B cell (primary cell): Measurements from ENCODE around the gene HLA-A. TPM values are rescaled to one million over a fixed set of nuclear protein-coding genes. Genes with fewer than 3 reads are reported as not detected.

Experiments
- ATAC-seq: fragments of 200-7000 bp; cut with Tn5 transposase; one replicate; pipeline ENCODE4 v1.10.0; 2021; ENCODE audit warnings: low read depth, mild to moderate bottlenecking, moderate number of reproducible peaks, moderate library complexity
- CTCF ChIA-PET: fragments of 350-600 bp; sonication (Branson Sonifier 250); formaldehyde crosslinking; loops from one replicate; lab custom pipeline; 2021; ENCODE audit warnings: antibody characterized with exemption, inconsistent platforms; lab: Charles Lee
- POLR2A ChIA-PET: fragments of 350-600 bp; sonication (Branson Sonifier 250); formaldehyde crosslinking; loops from one replicate; lab custom pipeline; 2021; ENCODE audit warnings: antibody characterized with exemption; lab: Charles Lee
- DNase-seq: peaks from one replicate; pipeline ENCODE4 v3.0.0; 2013
- H2AFZ ChIP-seq: 2 replicates; pipeline ENCODE4 v1.6.1; 2012; ENCODE audit warnings: mild to moderate bottlenecking, low read depth, low read length; ENCODE audit not compliant: insufficient read depth, poor library complexity, severe bottlenecking
- H3K27ac ChIP-seq, 2 donors: 1 replicate in 1 of 2; 2 replicates in 1 of 2; pipeline ENCODE4 v1.5.1; 2012 to 2013; ENCODE audit warnings: low read length in 2 of 2, mild to moderate bottlenecking in 2 of 2, moderate library complexity in 1 of 2
- H3K27me3 ChIP-seq, 4 experiments: fragments of 200-600 bp in 1 of 4; sonication (generic) in 1 of 4; replicated peaks in 1 of 4; 1 replicate in 2 of 4; 2 replicates in 2 of 4; pipeline versions ENCODE4 v1.6.1 to v1.7.0; 2013 to 2016; ENCODE audit warnings: low read length in 3 of 4, mild to moderate bottlenecking in 2 of 4, mixed read lengths in 1 of 4, moderate library complexity in 1 of 4; ENCODE audit not compliant: insufficient read depth in 4 of 4, control insufficient read depth in 3 of 4; ENCODE audit errors: control extremely low read depth in 1 of 4
- H3K36me3 ChIP-seq, 2 experiments: replicated peaks in 1 of 2; 1 replicate in 1 of 2; 2 replicates in 1 of 2; pipeline versions ENCODE4 v1.6.1 to v1.7.1; 2013; ENCODE audit warnings: low read length in 1 of 2; ENCODE audit not compliant: insufficient read depth in 2 of 2, control insufficient read depth in 1 of 2; ENCODE audit errors: control extremely low read depth in 1 of 2, extremely low read depth in 1 of 2
- H3K4me1 ChIP-seq, 2 donors: fragments of 200-600 bp in 1 of 2; sonication (generic) in 1 of 2; 1 replicate in 1 of 2; 2 replicates in 1 of 2; pipeline versions ENCODE4 v1.5.1 to v1.6.1; 2013 to 2017; ENCODE audit warnings: low read length in 2 of 2; ENCODE audit not compliant: control insufficient read depth in 2 of 2, insufficient read depth in 2 of 2
- H3K4me2 ChIP-seq: replicated peaks from 2 replicates; pipeline ENCODE3; 2012; ENCODE audit warnings: mild to moderate bottlenecking, low read depth, low read length; ENCODE audit not compliant: poor library complexity, severe bottlenecking
- H3K4me3 ChIP-seq, 5 experiments: fragments of 200-600 bp in 1 of 5; sonication (generic) in 1 of 5; 1 replicate in 3 of 5; 2 replicates in 2 of 5; pipeline versions ENCODE4 v1.5.1 to v1.7.0; 2011 to 2016; ENCODE audit warnings: low read length in 4 of 5, mild to moderate bottlenecking in 4 of 5, low read depth in 2 of 5, control low read depth in 1 of 5, moderate library complexity in 1 of 5; ENCODE audit not compliant: insufficient read depth in 1 of 5; ENCODE audit errors: control extremely low read depth in 1 of 5, extremely low read depth in 1 of 5
- H3K79me2 ChIP-seq: fragments of 200-600 bp; sonication (generic); one replicate; pipeline ENCODE4 v1.6.0; 2016; ENCODE audit warnings: low read length; ENCODE audit not compliant: control insufficient read depth, insufficient read depth
- H3K9ac ChIP-seq: fragments of 200-600 bp; sonication (generic); 2 replicates; pipeline ENCODE4 v1.6.1; 2017; ENCODE audit warnings: mild to moderate bottlenecking, low read length, moderate library complexity
- H3K9me3 ChIP-seq, 3 donors: one replicate each; pipeline versions ENCODE4 v1.6.1 to v1.7.1; 2013; ENCODE audit warnings: low read length in 2 of 3; ENCODE audit not compliant: control insufficient read depth in 2 of 3, insufficient read depth in 1 of 3; ENCODE audit errors: control extremely low read depth in 1 of 3
- H4K20me1 ChIP-seq: 2 replicates; pipeline ENCODE4 v1.6.0; 2012; ENCODE audit warnings: mild to moderate bottlenecking, low read length; ENCODE audit not compliant: insufficient read depth, control insufficient read depth, poor library complexity, severe bottlenecking
- H3K27ac Mint-ChIP-seq: one replicate; pipeline ENCODE4 v1.8.0; 2021; ENCODE audit warnings: mixed read lengths
- H3K27me3 Mint-ChIP-seq: one replicate; pipeline ENCODE4 v1.8.0; 2021; ENCODE audit warnings: mixed read lengths
- H3K4me1 Mint-ChIP-seq: one replicate; pipeline ENCODE4 v1.8.0; 2021; ENCODE audit warnings: mixed read lengths
- H3K4me3 Mint-ChIP-seq: one replicate; pipeline ENCODE4 v1.8.0; 2021; ENCODE audit warnings: mixed read lengths
- H3K9me3 Mint-ChIP-seq: one replicate; pipeline ENCODE4 v1.8.0; 2022; ENCODE audit warnings: mixed read lengths; ENCODE audit not compliant: insufficient read depth
- CTCF ChIP-seq: fragments of 200-600 bp; IDR thresholded peaks from one replicate; pipeline ENCODE4 v1.8.0; 2022; ENCODE audit warnings: antibody characterized with exemption, mild to moderate bottlenecking
- EZH2 ChIP-seq: IDR thresholded peaks from 2 replicates; pipeline ENCODE4 v1.6.1; 2012; ENCODE audit warnings: borderline replicate concordance, low read depth, mild to moderate bottlenecking, moderate library complexity, low read length; ENCODE audit not compliant: insufficient read depth, poor library complexity, severe bottlenecking
- WGBS: methylation state at CpG from one replicate; pipeline ENCODE4 v1.1.5; 2013; ENCODE audit warnings: missing lambda C conversion rate; ENCODE audit not compliant: insufficient coverage; 5-methylcytosine and 5-hydroxymethylcytosine counted together
- intact Hi-C: fragments of 100-400 bp; cut with micrococcal nuclease; formaldehyde crosslinking; loops from one replicate; pipeline ENCODE4 v1.10.0; 2022
- polyA plus RNA-seq: library from polyadenylated mRNA; depleted of rRNA; stranded (reverse); fragments of >200 nt; gene quantifications from 2 replicates; pipeline ENCODE4 v1.2.3, GENCODE V29; 2012
- total RNA-seq, 2 donors: library from RNA; stranded (reverse); fragments of 120-200 nt in 1 of 2; gene quantifications; 1 replicate in 1 of 2; 2 replicates in 1 of 2; pipeline versions ENCODE4 v1.2.3 to v1.2.4, GENCODE V29; 2013 to 2022

HLA-A gene
- total and polyA plus RNA-seq, 2 donors (not counting 1 experiment from before 2014, with no cell fraction given) = 1,607 to 2,454 TPM

GRCh38 chr6:29976253-29976587, 33.9 kb downstream of the HLA-A start:
- H3K4me1 Mint-ChIP-seq = peaks cover 34% of the 10 kb centered on the region
- TF ChIP-seq EZH2 = no peak
- TF ChIP-seq CTCF = no peak
- Histone ChIP-seq H3K79me2 (no peaks in the 10 kb centered on the region), H4K20me1 (no peaks in the 10 kb centered on the region), H3K27me3 (peaks cover 0 to 46% (median 30%) of the 10 kb centered on the region in 4 experiments), H3K4me1 (peaks cover 25 to 26% of the 10 kb centered on the region in 2 donors), H3K9ac (peak overlapping the region; percentile 75), H3K36me3 (no peaks in the 10 kb centered on the region), H3K4me2 (peak overlapping the region; percentile 83), H3K4me3 (peak overlapping the region in 4 of 5 experiments; percentile 39 to 75 (median 57)), H2AFZ (peak overlapping the region; percentile 85), H3K9me3 (peaks cover 0 to 4% (median 0%) of the 10 kb centered on the region in 3 donors), H3K27ac (no peak overlapping the region)
- peak overlapping the region; percentile 92 for H3K4me3 Mint-ChIP-seq
- H3K9me3 Mint-ChIP-seq = no peaks in the 10 kb centered on the region
- DNase-seq (no peak), ATAC-seq (no peak)
- CTCF ChIA-PET = interaction anchor here (0.9 to 2.9 kb wide), 5 partner anchors 8 to 323 kb away, joined by 3 to 12 read pairs (median 3); no protein-coding TSS in a partner anchor
- WGBS = 14% methylated on average over 3 of the region's 8 CpGs
- POLR2A ChIA-PET = interaction anchor here (2.3 kb wide), 1 partner anchor 11 kb away, joined by 15 read pairs; no protein-coding TSS in a partner anchor
- intact Hi-C loops = loop anchor here (1.0 to 5.0 kb wide), 2 partner anchors 10 to 34 kb away; partner anchors contain the start of gene HLA-A
- peaks cover 48% of the 10 kb centered on the region for H3K27me3 Mint-ChIP-seq
- H3K27ac Mint-ChIP-seq = no peak overlapping the region
